Superior temporal gyrus (tissue), 1 donor: ENCODE results near the gene SLC25A42.
"Not testable (repeated sequence)": the region's sequence is repeated elsewhere in the genome, so short reads cannot be mapped to it uniquely, and the experiment has no call there.

ENCODE experiments used
- DNase-seq: peaks from one replicate; pipeline ENCODE4 v3.0.0-alpha.2; 2016; ENCODE audit errors: extremely low spot score

The SLC25A42 gene, protein sequence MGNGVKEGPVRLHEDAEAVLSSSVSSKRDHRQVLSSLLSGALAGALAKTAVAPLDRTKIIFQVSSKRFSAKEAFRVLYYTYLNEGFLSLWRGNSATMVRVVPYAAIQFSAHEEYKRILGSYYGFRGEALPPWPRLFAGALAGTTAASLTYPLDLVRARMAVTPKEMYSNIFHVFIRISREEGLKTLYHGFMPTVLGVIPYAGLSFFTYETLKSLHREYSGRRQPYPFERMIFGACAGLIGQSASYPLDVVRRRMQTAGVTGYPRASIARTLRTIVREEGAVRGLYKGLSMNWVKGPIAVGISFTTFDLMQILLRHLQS

DNA sequence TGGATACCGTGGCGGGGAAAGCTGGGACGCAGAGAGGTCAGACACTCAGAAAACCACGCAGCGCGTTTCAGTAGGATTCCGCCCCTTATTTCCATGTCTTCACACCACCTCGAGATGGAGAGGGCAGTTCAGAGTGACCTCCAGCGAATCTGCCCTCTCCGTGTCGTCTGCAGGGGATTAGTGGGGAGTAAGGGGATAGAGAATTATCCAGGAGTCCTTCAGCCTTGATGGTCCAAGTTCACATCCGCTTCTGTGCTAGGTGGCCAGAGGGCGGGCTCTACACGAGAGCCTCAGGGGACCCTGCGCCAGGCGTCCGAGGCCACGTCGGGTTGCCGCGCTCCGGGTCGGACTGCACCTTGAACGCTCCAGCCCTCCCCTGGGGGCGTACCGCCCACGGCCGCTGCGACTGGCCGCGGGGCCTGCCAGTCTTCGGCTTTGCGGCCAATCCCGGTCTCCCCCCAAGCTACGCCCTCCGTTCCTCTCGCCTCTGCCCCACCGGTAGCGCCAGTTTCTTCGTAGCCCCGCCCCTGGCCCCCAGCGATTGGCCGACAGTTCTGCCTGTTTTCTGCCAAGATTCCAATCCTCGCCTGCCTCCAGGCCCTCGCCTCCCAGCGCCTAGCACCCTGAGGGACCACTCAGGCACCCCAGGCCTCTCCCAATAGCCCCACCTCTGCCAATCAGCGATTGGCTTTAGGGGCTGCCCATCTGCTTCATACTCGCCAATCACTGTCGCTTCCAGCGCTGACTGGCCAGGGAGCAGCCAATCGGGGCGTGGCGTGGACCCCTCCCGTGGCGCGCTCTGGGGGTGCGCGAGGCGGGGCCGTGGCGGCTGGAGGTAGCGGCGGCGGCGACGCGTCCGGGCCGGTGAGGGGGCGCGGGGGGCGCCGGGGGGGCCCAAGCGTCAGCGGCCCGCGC, at the start of gene SLC25A42:
Gene SLC25A42 (plus strand): TSS at position 812 of the 915 bp plus-strand sequence. CDS start 32,131 bp downstream, outside the sequence.
- peak; percentile 99 for DNase-seq

DNA sequence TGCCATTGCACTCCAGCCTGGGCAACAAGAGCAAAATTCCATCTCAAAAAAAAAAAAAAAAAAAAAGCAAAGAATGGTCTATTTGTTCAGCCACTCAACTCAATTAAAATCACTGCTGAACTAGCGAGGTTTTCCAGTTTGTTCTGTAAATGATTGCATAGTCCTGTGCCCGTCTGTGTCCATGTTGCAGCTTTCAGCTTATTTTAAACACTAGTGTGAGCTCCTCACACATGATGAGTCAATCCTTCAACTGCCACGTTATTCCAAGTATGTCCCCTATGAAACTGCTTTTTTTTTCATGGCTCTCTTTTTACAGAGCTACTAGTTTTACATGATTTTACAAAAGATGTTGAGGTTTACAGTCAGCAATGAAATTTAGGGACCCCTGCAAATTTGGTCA, 42.7 kb upstream of the SLC25A42 start:
- DNase-seq, result peak; percentile 62

GRCh38 chr19:19022380-19022961, 41.3 kb upstream of the SLC25A42 start:
- DNase-seq, result no peak

GRCh38 chr19:19023376-19023775, 40.4 kb upstream of the SLC25A42 start:
- not testable (repeated sequence) for DNase-seq

- DNase-seq, result no peak
Measured at GRCh38 chr19:19025861-19026260, 37.9 kb upstream of the SLC25A42 start.

DNA sequence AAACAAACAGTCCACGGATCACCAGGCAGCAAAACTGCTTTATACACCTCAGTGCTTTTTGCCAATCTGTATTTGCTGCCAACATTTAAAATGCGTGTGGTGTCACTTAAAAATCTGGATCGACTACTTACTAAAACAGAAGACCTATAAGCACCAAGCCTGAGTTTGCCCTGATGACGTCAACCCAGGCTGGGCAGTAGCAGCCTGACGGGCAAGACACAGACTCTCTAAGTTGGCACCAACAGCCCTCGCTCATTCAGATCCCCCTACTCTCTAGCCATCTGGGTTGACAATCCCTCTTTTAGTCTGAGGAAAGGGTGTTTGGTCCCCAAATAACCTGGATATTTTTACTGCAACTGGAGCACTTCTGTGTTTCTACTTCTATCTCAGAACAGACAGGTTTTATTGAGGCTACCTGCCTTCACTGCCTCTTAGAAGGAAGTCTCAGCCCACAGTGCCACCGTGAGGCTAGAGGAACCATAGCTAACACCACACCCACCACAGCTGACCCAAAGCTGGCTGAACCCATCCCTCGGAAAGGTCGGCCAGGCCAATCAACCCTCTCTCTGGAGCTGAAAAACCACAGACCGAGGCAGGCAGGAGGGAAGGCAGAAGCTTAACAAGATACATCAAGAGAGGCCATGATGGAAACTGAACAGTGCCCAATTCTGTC, 37.4 kb upstream of the SLC25A42 start:
- peak; percentile 17 for DNase-seq

GRCh38 chr19:19027228-19027627, 36.6 kb upstream of the SLC25A42 start:
- DNase-seq, result no peak

DNA sequence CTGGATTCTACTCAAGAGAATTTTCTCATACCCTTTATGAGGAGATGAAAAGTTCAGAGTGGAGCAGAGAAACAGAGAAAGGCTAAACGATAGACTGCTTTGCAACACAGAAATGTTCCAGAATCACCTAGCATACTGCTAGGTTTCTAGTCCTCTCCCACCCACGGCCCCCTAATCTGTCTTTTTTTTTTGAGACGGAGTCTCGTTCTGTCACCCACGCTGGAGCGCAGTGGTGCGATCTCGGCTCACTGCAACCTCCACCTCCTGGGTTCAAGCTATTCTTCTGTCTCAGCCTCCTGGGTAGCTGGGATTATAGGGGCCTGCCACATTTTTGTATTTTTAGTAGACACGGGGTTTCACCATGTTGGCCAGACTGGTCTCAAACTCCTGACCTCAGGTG, 35.3 kb upstream of the SLC25A42 start:
- DNase-seq, result no peak

GRCh38 chr19:19031891-19032290, 31.9 kb upstream of the SLC25A42 start:
- DNase-seq, result no peak

- peak; percentile 82 for DNase-seq
Measured at GRCh38 chr19:19032420-19033175, 31.2 kb upstream of the SLC25A42 start.

GRCh38 chr19:19033176-19033425, 30.7 kb upstream of the SLC25A42 start:
- DNase-seq, result no peak

DNA sequence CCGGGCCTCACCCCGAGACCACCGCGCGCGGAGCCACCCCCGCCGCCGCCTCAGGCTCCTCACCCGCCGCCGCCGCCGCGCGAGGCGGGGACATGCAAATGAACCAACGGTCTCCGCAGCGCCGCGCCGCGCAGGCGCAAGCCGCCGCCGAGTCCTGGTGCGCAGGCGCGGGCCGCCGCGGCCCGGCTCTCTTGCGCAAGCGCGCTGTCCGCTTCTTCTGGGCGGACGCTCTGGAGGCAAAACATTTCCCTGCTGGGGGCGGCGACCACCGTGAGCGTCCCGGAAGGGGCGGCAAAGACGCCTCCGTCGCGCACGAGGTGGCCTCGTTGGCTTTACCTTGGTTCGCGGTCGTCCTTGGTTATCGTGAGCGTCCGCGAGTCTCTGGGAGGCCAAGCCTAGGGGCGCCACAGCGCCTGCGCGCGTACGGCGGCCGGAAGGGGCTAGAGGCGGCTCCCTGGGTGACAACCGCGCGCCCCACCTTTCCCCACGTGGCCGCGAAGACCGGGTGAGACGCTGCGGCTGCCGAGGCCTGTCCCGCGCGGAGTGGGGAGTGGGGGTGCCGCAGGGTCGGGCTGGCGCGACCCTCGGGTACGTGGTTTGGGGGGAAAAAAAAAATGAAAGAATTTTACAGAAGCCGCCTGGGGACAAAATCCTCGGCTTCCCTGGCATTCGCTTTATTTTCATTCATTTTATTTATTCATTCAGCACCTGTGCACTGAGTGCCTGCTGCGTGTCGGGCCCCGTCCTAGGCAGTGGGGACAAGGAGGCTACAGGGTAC, 30.2 kb upstream of the SLC25A42 start, which contains the start of the genes ARMC6 and SUGP2:
Gene ARMC6 (plus strand): TSS at position 178 of the 778 bp plus-strand sequence. CDS start 607 bp downstream, outside the sequence.
Gene SUGP2 (minus strand): TSS at position 92 of the 778 bp plus-strand sequence. CDS start 2,446 bp downstream, outside the sequence.
- DNase-seq, result peak; percentile 85

DNA sequence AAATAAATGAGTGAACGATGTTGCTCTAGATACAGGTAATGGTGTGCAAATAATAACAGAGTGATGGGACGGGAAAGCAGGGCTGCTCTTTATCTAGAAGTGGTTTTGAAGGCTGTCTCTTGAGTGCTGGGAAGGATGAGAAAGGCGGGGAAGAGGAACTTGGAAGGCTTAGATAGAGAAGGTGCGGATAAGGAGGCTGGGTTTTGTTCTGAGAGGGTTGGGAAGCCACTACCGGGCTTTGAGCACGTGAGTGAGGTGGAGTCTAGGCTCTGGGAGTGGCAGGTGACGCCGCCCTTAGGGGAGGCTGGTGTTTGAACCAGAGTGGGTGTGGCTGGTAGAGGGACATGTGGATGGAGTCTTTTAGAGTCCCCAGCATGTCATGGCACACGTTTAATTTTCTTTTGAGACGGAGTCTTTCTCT, 29.6 kb upstream of the SLC25A42 start:
- no peak for DNase-seq

DNA sequence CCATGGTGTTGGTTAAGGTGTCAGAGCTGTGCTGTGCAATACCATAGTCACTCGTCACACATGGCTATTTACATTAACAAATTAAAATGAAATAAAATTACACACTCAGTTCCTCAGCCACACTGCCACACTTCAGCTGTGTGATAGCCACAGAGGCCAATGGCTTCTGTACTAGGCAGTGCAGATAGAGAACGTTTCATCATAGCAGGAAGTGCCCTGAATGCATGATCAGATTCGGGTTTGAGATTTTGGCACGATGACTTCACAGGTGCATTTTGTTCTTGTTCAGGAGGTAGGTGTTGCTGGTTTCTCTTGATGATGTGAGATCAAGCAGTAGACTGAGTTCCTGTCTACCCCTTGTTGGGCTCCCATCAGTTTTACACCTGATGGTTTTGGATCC, 23.9 kb upstream of the SLC25A42 start:
- no peak for DNase-seq

DNA sequence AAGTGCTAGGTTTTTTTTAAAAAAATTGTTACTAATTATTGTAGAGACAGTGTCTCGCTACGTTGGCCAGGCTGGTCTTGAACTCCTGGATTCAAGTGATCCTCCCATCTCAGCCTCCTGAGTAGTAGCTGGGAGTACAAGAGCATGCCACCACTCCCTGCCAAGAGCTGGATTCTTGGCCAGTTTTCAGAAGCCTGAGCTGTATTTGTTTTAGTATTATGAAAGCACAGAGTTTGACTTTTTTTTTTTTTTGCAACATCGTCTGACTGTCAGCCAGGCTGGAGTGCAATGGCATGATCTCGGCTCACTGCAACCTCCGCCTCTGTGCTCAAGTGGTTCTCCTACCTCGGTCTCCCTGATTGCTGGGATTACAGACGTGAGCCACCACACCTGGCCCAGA, 23.4 kb upstream of the SLC25A42 start:
- no peak for DNase-seq

- DNase-seq, result no peak
Measured at GRCh38 chr19:19042732-19043280, 21.0 kb upstream of the SLC25A42 start.

GRCh38 chr19:19043481-19043880, 20.3 kb upstream of the SLC25A42 start:
- no peak for DNase-seq

DNA sequence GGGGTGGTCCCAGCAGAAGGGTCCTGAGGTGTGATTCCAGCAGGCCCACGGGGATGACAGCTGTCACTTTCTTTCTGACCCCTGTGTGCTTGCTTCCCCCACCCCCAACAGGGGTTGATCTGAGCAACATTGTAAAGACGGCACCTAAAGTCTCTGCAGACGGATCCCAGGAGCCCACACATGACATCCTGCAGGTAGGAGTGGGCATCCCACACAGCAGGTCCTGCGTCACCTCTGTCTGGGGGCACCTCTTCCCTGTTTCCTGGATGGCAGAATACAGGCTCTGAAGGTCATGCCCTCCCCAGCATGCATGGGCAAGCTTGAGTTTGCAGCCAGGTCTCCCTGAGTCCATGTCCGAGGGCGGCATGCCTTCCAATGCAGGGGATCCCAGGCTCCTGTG, 19.9 kb upstream of the SLC25A42 start:
- no peak for DNase-seq

- no peak for DNase-seq
Measured at GRCh38 chr19:19049406-19049805, 14.4 kb upstream of the SLC25A42 start.

DNA sequence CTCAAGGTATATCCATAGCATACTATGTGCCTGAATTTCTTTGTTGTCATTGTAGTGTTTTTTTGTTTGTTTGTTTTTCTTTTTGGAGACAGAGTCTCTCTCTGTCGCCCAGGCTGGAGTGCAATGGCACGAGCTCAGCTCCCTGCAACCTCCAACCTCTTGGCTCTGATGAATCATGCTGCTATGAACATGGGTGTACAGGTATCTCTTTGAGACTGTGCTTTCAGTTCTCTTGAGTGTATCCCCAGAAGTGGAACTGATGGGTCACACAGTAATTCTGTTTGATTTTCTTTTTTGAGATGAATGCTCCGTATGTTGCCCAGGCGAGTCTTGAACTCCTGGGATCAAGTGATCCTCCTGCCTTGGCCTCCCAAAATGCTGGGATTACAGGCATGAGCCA, 13.7 kb upstream of the SLC25A42 start:
- DNase-seq, result no peak
